Medulla oblongata (tissue), 1 donor: Measurements from ENCODE around the gene POLR1G.
"Not testable (repeated sequence)": the region's sequence is repeated elsewhere in the genome, so short reads cannot be mapped to it uniquely, and the experiment has no call there.

Experiments
- DNase-seq: peaks from one replicate; pipeline ENCODE4 v3.0.0-alpha.2; 2015; ENCODE audit errors: extremely low spot score

The POLR1G gene

GRCh38 chr19:45421947-45422498 lies 15.6 kb downstream of the POLR1G start:
- DNase-seq: no peak

DNA sequence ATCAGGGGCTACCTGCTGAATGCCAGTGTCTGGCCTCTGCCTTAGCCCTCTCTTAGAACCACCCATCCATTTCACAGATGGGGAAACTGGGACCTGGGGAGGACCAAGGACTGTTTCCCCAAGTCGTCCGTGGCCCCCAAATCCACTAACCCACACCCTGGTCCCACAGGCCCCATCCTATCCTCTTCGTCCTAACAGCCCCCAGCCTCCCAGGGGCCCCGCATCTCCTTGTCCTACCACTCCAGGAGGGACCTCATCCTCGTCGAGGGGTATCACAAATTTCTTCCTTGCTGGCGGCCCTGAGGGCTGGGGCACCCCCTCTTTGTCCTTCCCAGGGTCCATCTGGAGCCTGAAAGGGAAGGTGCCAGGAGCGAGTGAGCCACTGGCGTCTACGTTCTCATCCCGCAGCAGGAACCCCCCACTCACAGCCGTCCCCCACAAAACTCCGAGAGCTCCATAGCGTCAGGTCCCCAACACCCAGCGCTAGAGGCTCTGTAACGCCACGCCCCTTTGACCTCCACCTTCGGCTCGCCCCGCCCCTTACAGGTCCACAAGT lies 16.7 kb downstream of the POLR1G start:
- no peak for DNase-seq

GRCh38 chr19:45423589-45424190 lies 17.2 kb downstream of the POLR1G start, which contains the start of gene ERCC1:
TSS of gene ERCC1 (minus strand) at chr19:45423917. CDS start at chr19:45423374, 543 bp downstream.
- DNase-seq: peak; percentile 95

DNA sequence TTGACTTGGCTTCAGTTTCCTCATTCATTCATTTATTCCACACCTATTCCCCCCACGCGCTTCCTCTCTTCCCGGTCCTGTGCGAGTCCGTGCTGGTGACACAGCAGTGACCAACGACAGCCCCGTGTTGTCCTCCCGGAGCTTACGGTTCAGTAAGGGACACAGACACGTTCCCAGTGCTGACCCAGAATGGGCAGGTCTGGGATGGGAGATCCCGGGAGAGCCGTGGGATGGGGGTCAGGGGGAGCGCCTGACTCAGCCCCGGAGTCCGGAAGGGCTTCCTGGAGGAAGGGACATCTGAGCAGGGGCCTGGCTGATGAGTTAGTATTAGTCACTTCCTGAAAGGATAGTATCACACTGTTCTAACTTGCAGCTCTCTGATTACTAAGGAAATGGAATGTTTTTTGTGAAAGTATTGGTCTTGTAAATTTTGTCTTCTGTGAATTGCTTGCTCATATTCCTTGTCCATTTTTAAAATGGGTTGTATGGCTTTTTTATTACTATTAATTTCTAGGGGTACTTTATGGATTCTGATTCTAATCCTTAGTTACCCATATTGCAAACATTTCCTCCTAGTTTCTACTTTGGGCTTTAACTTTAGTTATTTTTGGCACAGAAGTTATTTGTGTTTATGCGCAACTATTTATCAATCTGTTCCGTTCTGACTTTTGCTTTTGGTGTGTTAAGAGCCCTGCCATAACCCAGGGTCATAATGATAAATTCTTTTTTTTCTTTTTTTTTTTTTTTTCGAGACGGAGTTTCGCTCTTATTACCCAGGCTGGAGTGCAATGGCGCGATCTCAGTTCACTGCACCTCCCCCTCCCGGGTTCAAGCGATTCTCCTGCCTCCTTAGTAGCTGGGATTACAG lies 18.0 kb downstream of the POLR1G start:
- DNase-seq: no peak

GRCh38 chr19:45428384-45429231 lies 22.2 kb downstream of the POLR1G start:
- no peak for DNase-seq

DNA sequence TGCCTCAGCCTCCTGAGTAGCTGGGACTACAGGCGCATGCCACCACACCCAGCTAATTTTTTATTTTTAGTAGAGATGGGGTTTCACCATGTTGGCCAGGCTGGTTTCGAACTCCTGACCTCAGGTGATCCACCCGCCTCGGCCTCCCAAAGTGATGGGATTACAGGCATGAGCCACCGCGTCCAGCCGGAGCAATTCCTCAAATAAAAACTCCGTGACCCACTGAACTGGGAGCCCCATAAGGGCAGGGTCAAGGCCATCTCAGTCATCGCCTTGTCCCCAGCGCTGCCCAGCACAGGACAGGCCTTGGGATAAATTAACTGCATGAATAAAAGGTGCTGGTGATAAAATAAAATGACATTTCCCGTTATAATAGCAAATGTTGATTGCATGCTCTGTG lies 23.5 kb downstream of the POLR1G start:
- DNase-seq: not testable (repeated sequence)

DNA sequence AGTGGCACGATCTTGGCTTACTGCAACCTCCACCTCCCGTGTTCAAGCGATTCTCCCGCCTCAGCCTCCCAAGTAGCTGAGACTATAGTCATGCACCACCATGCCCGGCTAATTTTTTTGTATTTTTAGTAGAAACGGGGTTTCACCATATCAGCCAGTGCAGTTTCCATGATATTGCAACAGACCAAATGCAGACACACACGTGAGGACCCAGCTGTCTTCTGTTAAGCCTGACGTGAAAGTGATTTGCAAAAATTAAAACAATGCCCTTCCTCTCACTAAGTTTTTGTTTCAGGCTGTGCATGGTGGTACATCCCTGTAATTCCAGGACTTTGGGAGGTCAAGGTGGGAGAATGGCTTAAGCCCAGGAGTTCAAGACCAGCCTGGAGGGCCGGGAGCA lies 24.6 kb downstream of the POLR1G start:
- DNase-seq: not testable (repeated sequence)

GRCh38 chr19:45432543-45432942 lies 26.1 kb downstream of the POLR1G start:
- DNase-seq: not testable (repeated sequence)

- no peak for DNase-seq
Observed at GRCh38 chr19:45437328-45437727, 30.9 kb downstream of the POLR1G start.

GRCh38 chr19:45439190-45439568 lies 32.7 kb downstream of the POLR1G start:
- DNase-seq: no peak

GRCh38 chr19:45439569-45440258 lies 33.3 kb downstream of the POLR1G start:
- peak; percentile 75 for DNase-seq

DNA sequence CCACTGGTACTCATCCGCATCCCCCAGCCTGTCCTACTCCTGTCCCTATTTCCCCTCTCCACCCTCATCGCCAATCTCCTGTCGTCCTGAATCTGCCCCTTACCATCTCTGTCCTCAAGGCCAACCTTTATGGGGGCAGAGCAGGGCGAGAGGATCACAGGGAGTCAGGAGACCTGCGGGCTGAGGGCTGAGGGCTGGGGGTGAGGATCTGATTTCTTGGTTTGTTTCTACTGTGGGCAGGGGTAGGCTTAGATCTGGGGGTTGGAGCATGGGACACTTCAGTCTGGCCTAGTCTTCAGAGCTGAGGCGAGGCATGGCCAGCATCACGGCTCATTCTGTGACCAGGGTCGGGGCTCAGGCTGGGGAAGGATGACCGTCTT lies 33.8 kb downstream of the POLR1G start:
- peak; percentile 19 for DNase-seq

GRCh38 chr19:45440873-45441654 lies 34.6 kb downstream of the POLR1G start:
- DNase-seq: no peak

DNA sequence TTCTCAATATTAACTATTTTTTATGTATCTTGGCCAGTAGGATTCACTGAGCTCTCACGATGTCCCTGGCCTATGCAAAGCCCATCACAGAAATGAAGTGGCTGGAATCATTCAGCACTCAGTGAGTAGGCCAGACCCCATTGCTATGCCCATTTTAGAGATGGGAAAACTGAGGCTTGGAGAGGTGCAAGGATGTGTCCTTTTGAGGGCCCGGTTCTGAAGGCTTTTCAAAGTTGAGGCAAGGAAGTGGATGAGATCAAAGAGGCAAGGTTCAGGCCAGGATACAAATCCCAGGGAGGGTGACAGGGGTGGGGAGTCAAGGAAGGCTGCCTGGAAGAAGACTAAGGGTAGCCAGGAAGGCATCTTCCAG lies 35.9 kb downstream of the POLR1G start:
- DNase-seq: no peak

- peak; percentile 80 for DNase-seq
Observed at GRCh38 chr19:45442778-45443461, 36.5 kb downstream of the POLR1G start.

- peak; percentile 88 for DNase-seq
Observed at GRCh38 chr19:45443462-45444317, 37.2 kb downstream of the POLR1G start.

DNA sequence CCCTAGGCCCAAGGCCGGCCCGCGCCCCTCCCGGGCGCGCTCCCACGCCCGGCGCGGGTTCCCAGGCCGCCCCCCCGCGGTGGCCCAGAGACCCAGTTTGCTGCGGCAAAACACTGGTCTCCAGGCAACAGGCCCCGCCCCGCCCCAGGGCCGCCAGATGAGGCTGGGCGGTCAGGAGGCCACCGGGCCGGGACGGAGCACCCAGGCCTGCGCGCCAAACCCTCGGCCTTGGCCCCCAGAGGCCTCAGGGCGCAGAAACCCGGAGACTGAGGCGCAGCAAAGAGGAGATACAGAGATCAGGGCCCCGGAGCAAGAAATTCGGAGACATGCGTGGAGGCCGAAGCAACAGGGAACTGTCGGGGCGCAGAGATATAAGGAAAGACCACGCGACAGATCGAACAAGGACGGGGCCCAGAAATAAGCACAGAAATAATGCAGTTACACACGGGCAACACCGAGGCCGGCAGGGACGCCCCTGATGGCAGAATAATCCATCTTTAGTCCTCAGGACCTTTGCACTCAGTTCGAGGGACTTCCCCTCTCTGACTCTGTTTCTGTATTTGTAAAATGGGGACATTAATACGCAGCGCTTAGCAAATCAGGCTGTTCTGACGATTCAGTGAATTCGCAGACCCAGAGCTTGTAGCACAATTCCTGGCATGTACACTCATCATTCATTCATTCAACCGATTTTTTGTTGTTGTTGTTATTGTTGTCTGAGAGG lies 38.0 kb downstream of the POLR1G start:
- peak; percentile 93 for DNase-seq

DNA sequence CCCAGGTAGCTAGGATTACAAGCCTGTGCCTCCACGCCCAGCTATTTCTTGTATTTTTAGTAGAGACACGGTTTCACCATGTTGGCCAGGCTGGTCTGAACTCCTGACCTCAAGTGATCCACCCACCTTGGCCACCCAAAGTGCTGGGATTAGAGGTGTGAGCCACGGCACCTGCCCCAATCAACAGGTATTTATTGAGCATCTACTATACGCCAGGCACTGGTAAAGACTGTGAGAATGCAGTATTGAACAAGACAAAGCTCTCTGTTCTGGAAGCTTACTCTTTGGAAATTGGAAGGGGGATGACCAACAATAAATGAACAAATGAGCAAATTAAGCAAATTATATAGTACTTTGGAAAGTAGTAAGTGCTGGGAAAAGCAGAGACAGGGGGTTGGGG lies 38.7 kb downstream of the POLR1G start:
- DNase-seq: no peak
